ENCODE measurements around the gene TBX3. TPM values are rescaled to one million over a fixed set of nuclear protein-coding genes. Genes with fewer than 3 reads are reported as not detected.

The TBX3 gene
- total and polyA plus RNA-seq, 4 donors: 5.8 to 26.8 (median 17.6) TPM

- H3K36me3 ChIP-seq (ENCODE audit: control insufficient read depth in 4 of 4, insufficient read depth in 3 of 4, low read depth in 1 of 4, low read length in 3 of 4): no peaks in the 10 kb centered on the region
- H3K9ac ChIP-seq (ENCODE audit: low read depth in 1 of 2, low read length in 2 of 2): peak overlapping the region in 1 of 2 donors; percentile 12
- 56% methylated on average over 18 of the region's 18 CpGs for WGBS
- H3K4me1 ChIP-seq (ENCODE audit: control insufficient read depth in 4 of 4, insufficient read depth in 4 of 4, low read length in 3 of 4): peaks cover 0 to 12% (median 5%) of the 10 kb centered on the region in 4 donors
- no peak for TF ChIP-seq HNF4G (IDR thresholded peaks at IDR 0.05)
- H3K27ac ChIP-seq (ENCODE audit: low read depth in 1 of 2, low read length in 2 of 2): peak overlapping the region; percentile 47 to 56
- no peaks in the 10 kb centered on the region for H3K9me3 ChIP-seq (ENCODE audit: control insufficient read depth in 4 of 4, low read length in 3 of 4)
- no peak for DNase-seq (ENCODE audit: low spot score)
- H3K4me3 ChIP-seq (ENCODE audit: low read depth in 1 of 3, low read length in 3 of 3): peak overlapping the region in 2 of 3 donors; percentile 44 to 55
- H3K27me3 ChIP-seq (ENCODE audit: control insufficient read depth in 4 of 4, insufficient read depth in 4 of 4, low read length in 3 of 4): no peaks in the 10 kb centered on the region
These were observed 7.8 kb upstream of the TBX3 start for GRCh38 chr12:114691763-114692185.

DNA sequence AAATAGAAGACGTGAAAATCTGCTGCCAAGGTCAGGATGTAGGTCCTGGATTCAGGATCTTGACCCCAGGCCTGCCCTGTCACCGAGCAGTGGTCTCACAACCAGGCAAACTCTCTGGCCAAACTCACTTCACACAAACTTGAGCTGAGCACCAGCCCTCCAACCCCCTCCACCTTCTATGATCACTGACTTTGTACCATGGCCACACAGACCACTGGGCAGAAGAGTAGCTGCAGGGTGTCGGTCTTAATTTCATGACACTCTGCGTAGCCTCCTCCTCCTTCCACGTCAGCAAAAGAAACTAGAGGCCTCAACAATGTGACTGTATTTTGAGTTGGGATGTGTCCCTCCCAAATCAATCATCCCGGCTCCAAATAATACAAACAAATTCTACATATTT, 7.2 kb upstream of the TBX3 start:
- H3K9me3 ChIP-seq (ENCODE audit: control insufficient read depth in 4 of 4, low read length in 3 of 4): no peaks in the 10 kb centered on the region
- no peak for DNase-seq (ENCODE audit: low spot score)
- no peak overlapping the region for H3K9ac ChIP-seq (ENCODE audit: low read depth in 1 of 2, low read length in 2 of 2)
- TF ChIP-seq HNF4G (IDR thresholded peaks at IDR 0.05) (no peak), HNF4A (conservative IDR thresholded peaks at IDR 0.05) (no peak), TAF1 (conservative IDR thresholded peaks at IDR 0.05) (no peak), ZBTB33 (IDR thresholded peaks at IDR 0.05) (no peak), FOXA1 (IDR thresholded peaks at IDR 0.05) (no peak), REST (IDR thresholded peaks at IDR 0.05) (no peak), GABPA (IDR thresholded peaks at IDR 0.05 in 1 of 2, conservative IDR thresholded peaks at IDR 0.05 in 1 of 2) (no peak), SP1 (IDR thresholded peaks at IDR 0.05) (no peak), YY1 (IDR thresholded peaks at IDR 0.05) (no peak), NR2F2 (IDR thresholded peaks at IDR 0.05) (no peak), RAD21 (IDR thresholded peaks at IDR 0.05) (no peak), JUND (IDR thresholded peaks at IDR 0.05) (no peak), EGR1 (IDR thresholded peaks at IDR 0.05; ENCODE audit: low read depth in 2 of 2) (no peak), FOXA2 (IDR thresholded peaks at IDR 0.05) (no peak), RXRA (IDR thresholded peaks at IDR 0.05) (no peak)
- TF ChIP-seq, protein P1, sequence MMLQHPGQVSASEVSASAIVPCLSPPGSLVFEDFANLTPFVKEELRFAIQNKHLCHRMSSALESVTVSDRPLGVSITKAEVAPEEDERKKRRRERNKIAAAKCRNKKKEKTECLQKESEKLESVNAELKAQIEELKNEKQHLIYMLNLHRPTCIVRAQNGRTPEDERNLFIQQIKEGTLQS (IDR thresholded peaks at IDR 0.05): no peak
- TF ChIP-seq, protein P2, sequence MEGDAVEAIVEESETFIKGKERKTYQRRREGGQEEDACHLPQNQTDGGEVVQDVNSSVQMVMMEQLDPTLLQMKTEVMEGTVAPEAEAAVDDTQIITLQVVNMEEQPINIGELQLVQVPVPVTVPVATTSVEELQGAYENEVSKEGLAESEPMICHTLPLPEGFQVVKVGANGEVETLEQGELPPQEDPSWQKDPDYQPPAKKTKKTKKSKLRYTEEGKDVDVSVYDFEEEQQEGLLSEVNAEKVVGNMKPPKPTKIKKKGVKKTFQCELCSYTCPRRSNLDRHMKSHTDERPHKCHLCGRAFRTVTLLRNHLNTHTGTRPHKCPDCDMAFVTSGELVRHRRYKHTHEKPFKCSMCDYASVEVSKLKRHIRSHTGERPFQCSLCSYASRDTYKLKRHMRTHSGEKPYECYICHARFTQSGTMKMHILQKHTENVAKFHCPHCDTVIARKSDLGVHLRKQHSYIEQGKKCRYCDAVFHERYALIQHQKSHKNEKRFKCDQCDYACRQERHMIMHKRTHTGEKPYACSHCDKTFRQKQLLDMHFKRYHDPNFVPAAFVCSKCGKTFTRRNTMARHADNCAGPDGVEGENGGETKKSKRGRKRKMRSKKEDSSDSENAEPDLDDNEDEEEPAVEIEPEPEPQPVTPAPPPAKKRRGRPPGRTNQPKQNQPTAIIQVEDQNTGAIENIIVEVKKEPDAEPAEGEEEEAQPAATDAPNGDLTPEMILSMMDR (IDR thresholded peaks at IDR 0.05; ENCODE audit: low read depth, low read length, missing input control): no peak
- TF ChIP-seq, protein P3, sequence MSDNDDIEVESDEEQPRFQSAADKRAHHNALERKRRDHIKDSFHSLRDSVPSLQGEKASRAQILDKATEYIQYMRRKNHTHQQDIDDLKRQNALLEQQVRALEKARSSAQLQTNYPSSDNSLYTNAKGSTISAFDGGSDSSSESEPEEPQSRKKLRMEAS (IDR thresholded peaks at IDR 0.05): no peak
- WGBS: 71% methylated on average over 6 of the region's 6 CpGs
- no peaks in the 10 kb centered on the region for H3K36me3 ChIP-seq (ENCODE audit: control insufficient read depth in 4 of 4, insufficient read depth in 3 of 4, low read depth in 1 of 4, low read length in 3 of 4)
- no peak overlapping the region for H3K27ac ChIP-seq (ENCODE audit: low read depth in 1 of 2, low read length in 2 of 2)
- no peak overlapping the region for H3K4me3 ChIP-seq (ENCODE audit: low read depth in 1 of 3, low read length in 3 of 3)
- H3K27me3 ChIP-seq (ENCODE audit: control insufficient read depth in 4 of 4, insufficient read depth in 4 of 4, low read length in 3 of 4): no peaks in the 10 kb centered on the region
- peaks cover 0 to 15% (median 6%) of the 10 kb centered on the region in 4 donors for H3K4me1 ChIP-seq (ENCODE audit: control insufficient read depth in 4 of 4, insufficient read depth in 4 of 4, low read length in 3 of 4)

Measured in liver (tissue), 9 donors.